WI38 (cell line): Measurements from ENCODE around the gene STIM2.
A peak's percentile ranks its signal among the peaks of the same experiment; 100 is the strongest.

Experiments used
- H3K4me3 ChIP-seq: 2 replicates; pipeline ENCODE4 v1.5.1; 2011; ENCODE audit warnings: low read depth, mild to moderate bottlenecking, control low read depth, low read length
- CTCF ChIP-seq: IDR thresholded peaks from 2 replicates; pipeline ENCODE4 v1.5.1; 2012; ENCODE audit warnings: low read depth, mild to moderate bottlenecking, control low read depth, low read length

STIM2 gene

GRCh38 chr4:27007507-27007906, 146.9 kb downstream of the STIM2 start:
- no peak overlapping the region for H3K4me3 ChIP-seq
- no peak for TF ChIP-seq CTCF

- H3K4me3 ChIP-seq, result no peak overlapping the region
- TF ChIP-seq CTCF, result no peak
These were observed 148.0 kb downstream of the STIM2 start for GRCh38 chr4:27008679-27009078.

GRCh38 chr4:27009539-27009938, 148.9 kb downstream of the STIM2 start:
- TF ChIP-seq CTCF, result no peak
- no peak overlapping the region for H3K4me3 ChIP-seq

- TF ChIP-seq CTCF, result peak; percentile 76
- H3K4me3 ChIP-seq, result no peak overlapping the region
These were observed 149.8 kb downstream of the STIM2 start for GRCh38 chr4:27010334-27010940.

- no peak overlapping the region for H3K4me3 ChIP-seq
- no peak for TF ChIP-seq CTCF
These were observed 150.8 kb downstream of the STIM2 start for GRCh38 chr4:27011401-27011800.

GRCh38 chr4:27013012-27013411, 152.4 kb downstream of the STIM2 start:
- TF ChIP-seq CTCF, result no peak
- no peak overlapping the region for H3K4me3 ChIP-seq

GRCh38 chr4:27016551-27016950, 155.9 kb downstream of the STIM2 start:
- no peak for TF ChIP-seq CTCF
- no peak overlapping the region for H3K4me3 ChIP-seq
